Measurements from ENCODE around the gene RIPK1. TPM values are rescaled to one million over a fixed set of nuclear protein-coding genes. Genes with fewer than 3 reads are reported as not detected.

The RIPK1 gene
- total RNA-seq, 4 donors from 2014 or later, result 25.6 to 37.6 (median 32.2) TPM

DNA sequence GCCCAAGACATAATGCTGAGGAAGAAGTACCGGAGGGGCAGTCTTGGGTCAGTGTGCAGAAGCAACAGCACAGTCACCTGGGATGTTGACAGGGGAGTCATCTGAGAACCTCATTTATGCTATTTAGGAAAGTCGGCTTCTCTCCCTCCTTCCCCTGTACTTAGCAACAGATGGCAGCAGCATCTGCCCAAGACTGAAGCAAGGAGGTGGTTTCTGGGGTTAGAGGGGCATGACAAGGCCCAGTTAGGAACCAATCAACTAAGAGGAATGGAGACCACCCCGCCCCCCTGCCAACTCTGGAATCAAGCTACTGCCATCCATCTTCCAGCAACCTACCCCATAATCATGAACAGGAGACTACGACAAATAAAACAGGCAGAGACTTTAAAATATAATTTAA, 21.7 kb downstream of the RIPK1 start:
- Histone ChIP-seq H3K4me1 (peaks cover 9% of the 10 kb centered on the region), H3K27ac (no peak overlapping the region), H3K27me3 (no peaks in the 10 kb centered on the region), H3K36me3 (peaks cover 35% of the 10 kb centered on the region), H3K4me3 (no peak overlapping the region), H3K9me3 (no peaks in the 10 kb centered on the region)
- no peak for DNase-seq (ENCODE audit: low spot score in 2 of 2)
- TF ChIP-seq, protein P1, sequence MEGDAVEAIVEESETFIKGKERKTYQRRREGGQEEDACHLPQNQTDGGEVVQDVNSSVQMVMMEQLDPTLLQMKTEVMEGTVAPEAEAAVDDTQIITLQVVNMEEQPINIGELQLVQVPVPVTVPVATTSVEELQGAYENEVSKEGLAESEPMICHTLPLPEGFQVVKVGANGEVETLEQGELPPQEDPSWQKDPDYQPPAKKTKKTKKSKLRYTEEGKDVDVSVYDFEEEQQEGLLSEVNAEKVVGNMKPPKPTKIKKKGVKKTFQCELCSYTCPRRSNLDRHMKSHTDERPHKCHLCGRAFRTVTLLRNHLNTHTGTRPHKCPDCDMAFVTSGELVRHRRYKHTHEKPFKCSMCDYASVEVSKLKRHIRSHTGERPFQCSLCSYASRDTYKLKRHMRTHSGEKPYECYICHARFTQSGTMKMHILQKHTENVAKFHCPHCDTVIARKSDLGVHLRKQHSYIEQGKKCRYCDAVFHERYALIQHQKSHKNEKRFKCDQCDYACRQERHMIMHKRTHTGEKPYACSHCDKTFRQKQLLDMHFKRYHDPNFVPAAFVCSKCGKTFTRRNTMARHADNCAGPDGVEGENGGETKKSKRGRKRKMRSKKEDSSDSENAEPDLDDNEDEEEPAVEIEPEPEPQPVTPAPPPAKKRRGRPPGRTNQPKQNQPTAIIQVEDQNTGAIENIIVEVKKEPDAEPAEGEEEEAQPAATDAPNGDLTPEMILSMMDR (IDR thresholded peaks at IDR 0.05), result no peak
- TF ChIP-seq EP300 (IDR thresholded peaks at IDR 0.05) (no peak), POLR2AphosphoS5 (IDR thresholded peaks at IDR 0.05) (no peak), POLR2A (IDR thresholded peaks at IDR 0.05) (no peak)
- WGBS, result 95% methylated on average over 4 of the region's 4 CpGs

DNA sequence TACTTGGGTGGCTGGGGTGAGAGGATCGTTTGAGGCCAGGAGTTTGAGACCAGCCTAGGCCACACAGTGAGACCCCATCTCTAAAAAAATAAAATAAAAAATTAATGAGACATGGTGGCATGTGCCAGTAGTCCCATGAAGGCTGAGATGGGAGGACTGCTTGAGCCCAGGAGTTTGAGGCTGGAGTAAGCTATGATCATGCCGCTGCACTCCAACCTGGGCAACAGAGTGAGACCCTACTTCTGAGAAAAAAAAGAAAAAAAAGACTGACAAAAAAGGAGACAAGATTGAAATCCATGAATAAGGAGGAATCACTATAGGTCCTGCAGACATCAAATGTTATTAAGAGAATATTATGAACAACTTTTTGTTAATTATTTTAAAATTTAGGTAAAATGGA, 26.5 kb downstream of the RIPK1 start:
- Histone ChIP-seq H3K4me3 (no peak overlapping the region), H3K27me3 (no peaks in the 10 kb centered on the region), H3K4me1 (no peaks in the 10 kb centered on the region), H3K27ac (no peak overlapping the region), H3K9me3 (no peaks in the 10 kb centered on the region), H3K36me3 (peaks cover 50% of the 10 kb centered on the region)
- TF ChIP-seq POLR2A (IDR thresholded peaks at IDR 0.05), result no peak
- no peak for DNase-seq (ENCODE audit: low spot score in 2 of 2)
- 93% methylated on average over 2 of the region's 2 CpGs for WGBS

DNA sequence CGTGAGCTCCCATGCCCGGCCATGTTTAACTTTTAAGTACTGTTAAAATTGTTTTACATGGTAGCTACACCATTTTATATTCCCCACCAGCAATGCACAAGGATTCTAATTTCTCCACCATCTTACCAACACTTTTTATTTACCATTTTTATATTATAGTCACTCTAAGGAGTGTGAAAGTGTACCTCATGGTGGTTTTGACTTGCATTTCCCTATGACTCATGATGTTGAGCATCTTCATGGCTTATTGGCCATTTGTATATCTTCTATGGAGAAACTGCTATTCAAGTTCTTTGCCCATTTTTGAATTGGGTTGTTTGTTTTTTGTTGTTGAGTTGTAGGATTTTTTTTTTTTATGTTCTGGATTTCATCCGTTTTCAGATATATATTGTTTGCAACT, 34.6 kb downstream of the RIPK1 start:
- TF ChIP-seq EP300 (IDR thresholded peaks at IDR 0.05) (no peak), POLR2AphosphoS5 (IDR thresholded peaks at IDR 0.05) (no peak), POLR2A (IDR thresholded peaks at IDR 0.05) (no peak)
- TF ChIP-seq, protein P1 (IDR thresholded peaks at IDR 0.05), result no peak
- H3K27ac ChIP-seq, result no peak overlapping the region
- DNase-seq (ENCODE audit: low spot score in 2 of 2), result no peak

DNA sequence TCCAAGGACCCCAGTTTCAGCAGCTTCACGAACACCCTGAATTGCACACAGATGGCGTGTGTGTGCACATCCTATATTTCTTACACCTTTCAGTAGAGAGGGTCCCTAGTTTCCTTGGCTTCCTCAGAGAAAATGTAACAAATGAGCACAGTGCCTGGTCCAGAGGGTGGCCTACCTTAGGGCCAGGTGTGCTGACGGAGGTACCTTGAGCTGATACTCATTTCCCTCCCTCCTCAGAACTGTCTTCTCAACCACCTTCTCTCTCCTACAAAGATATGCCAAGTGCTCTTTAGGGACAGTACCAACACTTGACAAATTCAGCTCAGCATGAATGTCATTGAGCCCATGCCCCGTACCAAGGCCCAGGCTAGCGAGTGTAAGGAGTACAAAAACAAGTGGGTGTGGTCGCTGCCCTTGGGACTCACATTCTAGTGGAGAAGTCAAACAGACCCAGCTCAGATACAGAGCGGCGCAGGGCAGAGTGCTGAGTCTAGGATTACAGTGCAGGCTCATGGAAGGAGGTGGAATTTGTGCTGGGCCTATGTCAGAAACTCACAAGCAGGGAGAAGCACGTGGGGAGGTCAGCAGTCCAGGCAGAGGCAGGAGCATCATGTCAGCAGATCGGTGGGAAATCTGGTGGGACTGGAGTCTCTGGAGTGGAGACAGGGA, 40.6 kb downstream of the RIPK1 start:
- no peak for DNase-seq (ENCODE audit: low spot score in 2 of 2)

More for the DNA sequence above, 34.6 kb downstream of the RIPK1 start:
- no peaks in the 10 kb centered on the region for H3K4me1 ChIP-seq
- 90% methylated on average over 3 of the region's 3 CpGs for WGBS
- H3K4me3 ChIP-seq, result no peak overlapping the region
- peaks cover 81% of the 10 kb centered on the region for H3K36me3 ChIP-seq
- H3K9me3 ChIP-seq, result no peaks in the 10 kb centered on the region
- no peaks in the 10 kb centered on the region for H3K27me3 ChIP-seq

DNA sequence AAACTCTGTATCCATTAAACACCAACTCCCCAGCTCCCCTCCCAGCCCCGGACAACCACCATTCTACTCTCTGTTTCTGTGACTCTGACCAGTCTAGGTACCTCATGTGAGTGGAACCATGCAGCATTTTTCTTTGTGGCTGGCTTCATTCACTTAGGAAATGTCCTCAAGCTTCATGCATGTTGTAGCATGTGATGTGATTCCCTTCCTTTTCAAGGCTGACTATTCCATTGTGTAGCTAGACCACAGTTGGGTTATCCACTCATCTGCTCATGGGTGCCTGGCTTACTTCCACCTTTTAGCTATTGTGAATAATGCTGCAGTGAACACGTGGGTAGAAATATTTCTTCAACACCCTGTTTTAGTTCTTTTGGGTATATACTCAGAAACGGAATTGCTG, 41.5 kb downstream of the RIPK1 start:
- 74% methylated on average over 3 of the region's 3 CpGs for WGBS
- TF ChIP-seq EP300 (IDR thresholded peaks at IDR 0.05) (no peak), POLR2AphosphoS5 (IDR thresholded peaks at IDR 0.05) (no peak), POLR2A (IDR thresholded peaks at IDR 0.05) (no peak)
- TF ChIP-seq, protein P1 (IDR thresholded peaks at IDR 0.05), result no peak
- no peak for DNase-seq (ENCODE audit: low spot score in 2 of 2)

More for the DNA sequence above, 40.6 kb downstream of the RIPK1 start:
- TF ChIP-seq, protein P1 (IDR thresholded peaks at IDR 0.05), result no peak
- H3K27me3 ChIP-seq, result no peaks in the 10 kb centered on the region
- 87% methylated on average over 10 of the region's 10 CpGs for WGBS
- H3K9me3 ChIP-seq, result no peaks in the 10 kb centered on the region
- H3K36me3 ChIP-seq, result peaks cover 85% of the 10 kb centered on the region
- no peaks in the 10 kb centered on the region for H3K4me1 ChIP-seq
- H3K4me3 ChIP-seq, result no peak overlapping the region
- H3K27ac ChIP-seq, result no peak overlapping the region

DNA sequence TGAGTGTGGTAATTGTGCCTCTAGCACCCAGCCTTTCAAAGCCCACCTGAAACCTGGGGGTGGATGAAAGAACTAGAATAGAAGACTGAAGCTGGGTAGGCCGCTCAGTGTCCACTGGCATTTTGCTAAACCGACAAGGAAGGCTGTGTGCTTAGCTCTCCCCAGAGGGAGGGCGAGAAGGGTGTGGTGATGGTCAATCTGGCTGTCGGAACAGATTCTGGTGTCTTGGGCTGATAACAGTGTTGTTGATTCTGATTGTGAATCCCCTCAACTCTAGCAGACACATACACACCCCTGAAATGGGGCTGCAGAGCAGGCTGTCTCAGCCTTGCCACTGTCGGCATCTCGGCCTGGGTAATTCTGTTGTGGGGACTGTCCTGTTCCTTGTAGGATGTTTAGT, 46.1 kb downstream of the RIPK1 start:
- TF ChIP-seq POLR2AphosphoS5 (IDR thresholded peaks at IDR 0.05) (no peak), EP300 (IDR thresholded peaks at IDR 0.05) (no peak), POLR2A (IDR thresholded peaks at IDR 0.05) (no peak)
- TF ChIP-seq, protein P1 (IDR thresholded peaks at IDR 0.05), result no peak
- DNase-seq (ENCODE audit: low spot score in 2 of 2), result no peak
- 98% methylated on average over 6 of the region's 6 CpGs for WGBS
- Histone ChIP-seq H3K27me3 (no peaks in the 10 kb centered on the region), H3K36me3 (peaks cover 41% of the 10 kb centered on the region), H3K27ac (no peak overlapping the region), H3K4me3 (no peak overlapping the region), H3K4me1 (peaks cover 15% of the 10 kb centered on the region), H3K9me3 (no peaks in the 10 kb centered on the region)

More for the DNA sequence above, 41.5 kb downstream of the RIPK1 start:
- no peaks in the 10 kb centered on the region for H3K27me3 ChIP-seq
- no peak overlapping the region for H3K4me3 ChIP-seq
- H3K36me3 ChIP-seq, result peaks cover 86% of the 10 kb centered on the region
- no peaks in the 10 kb centered on the region for H3K4me1 ChIP-seq
- no peak overlapping the region for H3K27ac ChIP-seq
- H3K9me3 ChIP-seq, result no peaks in the 10 kb centered on the region
